ENCODE data around the gene GLB1L2.

- no peak for TF ChIP-seq YY1 (IDR thresholded peaks at IDR 0.05; ENCODE audit: insufficient read depth, insufficient read length)
- TF ChIP-seq ZNF274 (IDR thresholded peaks at IDR 0.05; ENCODE audit: low read depth, low read length), result no peak
- TF ChIP-seq SUZ12 (IDR thresholded peaks at IDR 0.05; ENCODE audit: extremely low read depth, insufficient read depth, insufficient read length), result no peak
These were observed 67.0 kb downstream of the GLB1L2 start for GRCh38 chr11:134398644-134399292.
